ENCODE measurements around the gene GAL3ST1.

GAL3ST1 gene

GRCh38 chr22:30523646-30524489, 50.6 kb downstream of the GAL3ST1 start:
- H3K4me3 ChIP-seq (ENCODE audit: control insufficient read depth, low read depth, low read length), result no peak overlapping the region
- no peak for TF ChIP-seq CTCF (IDR thresholded peaks at IDR 0.05; ENCODE audit: control insufficient read depth, insufficient read depth, low read depth, low read length, missing control alignments)
- no peak for DNase-seq (ENCODE audit: low read depth)

- no peak for TF ChIP-seq CTCF (IDR thresholded peaks at IDR 0.05; ENCODE audit: control insufficient read depth, insufficient read depth, low read depth, low read length, missing control alignments)
- H3K4me3 ChIP-seq (ENCODE audit: control insufficient read depth, low read depth, low read length), result no peak overlapping the region
- no peak for DNase-seq (ENCODE audit: low read depth)
Measured at GRCh38 chr22:30521368-30522156, 52.9 kb downstream of the GAL3ST1 start.

- no peak for DNase-seq (ENCODE audit: low read depth)
- H3K4me3 ChIP-seq (ENCODE audit: control insufficient read depth, low read depth, low read length), result no peak overlapping the region
- TF ChIP-seq CTCF (IDR thresholded peaks at IDR 0.05; ENCODE audit: control insufficient read depth, insufficient read depth, low read depth, low read length, missing control alignments), result no peak
Measured at GRCh38 chr22:30519842-30520425, 54.5 kb downstream of the GAL3ST1 start.

- DNase-seq (ENCODE audit: low read depth), result no peak
- H3K4me3 ChIP-seq (ENCODE audit: control insufficient read depth, low read depth, low read length), result no peak overlapping the region
- TF ChIP-seq CTCF (IDR thresholded peaks at IDR 0.05; ENCODE audit: control insufficient read depth, insufficient read depth, low read depth, low read length, missing control alignments), result no peak
Measured at GRCh38 chr22:30516731-30517130, 57.7 kb downstream of the GAL3ST1 start.

GRCh38 chr22:30516273-30516672, 58.2 kb downstream of the GAL3ST1 start:
- no peak overlapping the region for H3K4me3 ChIP-seq (ENCODE audit: control insufficient read depth, low read depth, low read length)
- DNase-seq (ENCODE audit: low read depth), result no peak
- no peak for TF ChIP-seq CTCF (IDR thresholded peaks at IDR 0.05; ENCODE audit: control insufficient read depth, insufficient read depth, low read depth, low read length, missing control alignments)

GRCh38 chr22:30514252-30514651, 60.2 kb downstream of the GAL3ST1 start:
- TF ChIP-seq CTCF (IDR thresholded peaks at IDR 0.05; ENCODE audit: control insufficient read depth, insufficient read depth, low read depth, low read length, missing control alignments), result no peak
- no peak for DNase-seq (ENCODE audit: low read depth)
- H3K4me3 ChIP-seq (ENCODE audit: control insufficient read depth, low read depth, low read length), result no peak overlapping the region

All from AG09309 (cell line).